H9 (cell line): ENCODE data around the gene SOX4. TPM values are rescaled to one million over a fixed set of nuclear protein-coding genes. Genes with fewer than 3 reads are reported as not detected.

Experiments
- DNase-seq: peaks from one replicate; pipeline ENCODE4 v3.0.0-alpha.2; 2017
- H2AFZ ChIP-seq: one replicate; pipeline ENCODE4 v1.6.1; 2013; ENCODE audit warnings: mild to moderate bottlenecking, low read length, control low read depth, moderate library complexity
- H2AK5ac ChIP-seq: 2 replicates; pipeline ENCODE4 v1.6.1; 2013; ENCODE audit warnings: low read length, control low read depth, mixed read lengths; ENCODE audit not compliant: insufficient read length
- H2BK120ac ChIP-seq: one replicate; pipeline ENCODE4 v1.6.1; 2013; ENCODE audit warnings: low read depth, mild to moderate bottlenecking, low read length, control low read depth, inconsistent platforms; ENCODE audit not compliant: poor library complexity, severe bottlenecking
- H2BK12ac ChIP-seq: 2 replicates; pipeline ENCODE4 v1.6.1; 2013; ENCODE audit warnings: low read length, control low read depth, mixed read lengths, low read depth; ENCODE audit not compliant: insufficient read length
- H2BK15ac ChIP-seq: 2 replicates; pipeline ENCODE4 v1.6.1; 2013; ENCODE audit warnings: low read depth, low read length, control low read depth
- H2BK20ac ChIP-seq: one replicate; pipeline ENCODE4 v1.6.1; 2013; ENCODE audit warnings: low read depth, mild to moderate bottlenecking, low read length, control low read depth, inconsistent platforms; ENCODE audit not compliant: poor library complexity, severe bottlenecking
- H2BK5ac ChIP-seq: 2 replicates; pipeline ENCODE4 v1.6.1; 2013; ENCODE audit warnings: low read length, control low read depth, mixed read lengths; ENCODE audit not compliant: insufficient read length
- H3K14ac ChIP-seq: 2 replicates; pipeline ENCODE4 v1.6.1; 2013; ENCODE audit warnings: low read length, control low read depth; ENCODE audit not compliant: insufficient read depth
- H3K18ac ChIP-seq: 2 replicates; pipeline ENCODE4 v1.6.1; 2013; ENCODE audit warnings: low read depth, mild to moderate bottlenecking, mixed read lengths, low read length, control low read depth; ENCODE audit not compliant: insufficient read length
- H3K23ac ChIP-seq: 2 replicates; pipeline ENCODE4 v1.6.1; 2013; ENCODE audit warnings: low read length, control low read depth, mixed read lengths, low read depth; ENCODE audit not compliant: insufficient read length
- H3K23me2 ChIP-seq: 2 replicates; pipeline ENCODE4 v1.6.1; 2013; ENCODE audit warnings: low read depth, mild to moderate bottlenecking, mixed read lengths, low read length, control low read depth; ENCODE audit not compliant: insufficient read length, poor library complexity, severe bottlenecking
- H3K27ac ChIP-seq: 2 replicates; pipeline ENCODE4 v1.5.1; 2013; ENCODE audit warnings: low read length, control low read depth, mixed read lengths, low read depth; ENCODE audit not compliant: insufficient read length
- H3K27me3 ChIP-seq: 2 replicates; pipeline ENCODE4 v1.6.1; 2013; ENCODE audit warnings: low read length, control low read depth, inconsistent platforms; ENCODE audit not compliant: insufficient read depth
- H3K4ac ChIP-seq: 2 replicates; pipeline ENCODE4 v1.6.1; 2013; ENCODE audit warnings: low read depth, mild to moderate bottlenecking, control low read depth, inconsistent platforms, low read length, moderate library complexity
- H3K4me1 ChIP-seq: 2 replicates; pipeline ENCODE4 v1.6.1; 2013; ENCODE audit warnings: low read length, control low read depth, inconsistent platforms; ENCODE audit not compliant: insufficient read depth
- H3K4me2 ChIP-seq: 2 replicates; pipeline ENCODE4 v1.6.1; 2013; ENCODE audit warnings: low read length, control low read depth, mixed read lengths; ENCODE audit not compliant: insufficient read length, insufficient read depth
- H3K56ac ChIP-seq: 2 replicates; pipeline ENCODE4 v1.6.1; 2013; ENCODE audit warnings: low read depth, mild to moderate bottlenecking, mixed read lengths, low read length, control low read depth; ENCODE audit not compliant: insufficient read length
- H3K79me1 ChIP-seq: 2 replicates; pipeline ENCODE4 v1.6.1; 2013; ENCODE audit warnings: low read depth, mild to moderate bottlenecking, moderate library complexity, low read length, control low read depth, inconsistent platforms; ENCODE audit not compliant: insufficient read depth, poor library complexity, severe bottlenecking
- H3K79me2 ChIP-seq: 2 replicates; pipeline ENCODE4 v1.6.1; 2013; ENCODE audit warnings: low read length, control low read depth, inconsistent platforms; ENCODE audit not compliant: insufficient read depth
- H3K9ac ChIP-seq: 2 replicates; pipeline ENCODE4 v1.6.1; 2013; ENCODE audit warnings: low read length, control low read depth, mixed read lengths; ENCODE audit not compliant: insufficient read length; ENCODE audit errors: extremely low read depth
- H3K9me3 ChIP-seq: one replicate; pipeline ENCODE4 v1.6.1; 2013; ENCODE audit warnings: low read depth, low read length, inconsistent platforms; ENCODE audit not compliant: control insufficient read depth
- H3T11ph ChIP-seq: one replicate; pipeline ENCODE4 v1.6.1; 2013; ENCODE audit warnings: mild to moderate bottlenecking, low read length, control low read depth, inconsistent platforms
- H4K20me1 ChIP-seq: one replicate; pipeline ENCODE4 v1.6.1; 2013; ENCODE audit not compliant: control insufficient read depth, insufficient read length, insufficient read depth
- H4K5ac ChIP-seq: 2 replicates; pipeline ENCODE4 v1.6.1; 2013; ENCODE audit warnings: low read depth, mild to moderate bottlenecking, mixed read lengths, low read length, control low read depth; ENCODE audit not compliant: insufficient read length
- H4K8ac ChIP-seq: replicated peaks from 2 replicates; pipeline ENCODE4 v1.6.1; 2013; ENCODE audit warnings: low read length, control low read depth, mixed read lengths, low read depth; ENCODE audit not compliant: insufficient read length
- H4K91ac ChIP-seq: 2 replicates; pipeline ENCODE4 v1.6.1; 2013; ENCODE audit warnings: low read depth, mild to moderate bottlenecking, moderate library complexity, mixed read lengths, low read length, control low read depth; ENCODE audit not compliant: insufficient read length
- H3K27ac Mint-ChIP-seq, 3 experiments: 2 replicates in 2 of 3; 3 replicates in 1 of 3; pipeline ENCODE4 v1.8.0; 2020 to 2021; ENCODE audit warnings: mixed read lengths in 3 of 3, mild to moderate bottlenecking in 1 of 3, moderate library complexity in 1 of 3
- H3K27me3 Mint-ChIP-seq: 2 replicates; pipeline ENCODE4 v1.8.0; 2021; ENCODE audit warnings: low read depth, mild to moderate bottlenecking, moderate library complexity, mixed read lengths
- H3K36me3 Mint-ChIP-seq, 3 experiments: 2 replicates in 2 of 3; 3 replicates in 1 of 3; pipeline ENCODE4 v1.8.0; 2020 to 2021; ENCODE audit warnings: low read depth in 3 of 3, mixed read lengths in 3 of 3; ENCODE audit not compliant: insufficient read depth in 1 of 3
- H3K4me1 Mint-ChIP-seq, 2 experiments: 2 replicates each; pipeline ENCODE4 v1.8.0; 2020; ENCODE audit warnings: mixed read lengths in 2 of 2
- H3K4me3 Mint-ChIP-seq, 2 experiments: 2 replicates in 1 of 2; 3 replicates in 1 of 2; pipeline ENCODE4 v1.8.0; 2020 to 2021; ENCODE audit warnings: mild to moderate bottlenecking in 2 of 2, mixed read lengths in 2 of 2, moderate library complexity in 1 of 2
- H3K9me3 Mint-ChIP-seq, 2 experiments: 2 replicates in 1 of 2; 3 replicates in 1 of 2; pipeline ENCODE4 v1.8.0; 2020; ENCODE audit warnings: mild to moderate bottlenecking in 2 of 2, mixed read lengths in 2 of 2, moderate library complexity in 1 of 2
- WGBS: extraction: QIAGEN DNeasy Blood & Tissue Kit; methylation state at CpG from one replicate; pipeline ENCODE4 v1.1.7; 2013; ENCODE audit warnings: missing lambda C conversion rate, low lambda C conversion rate, mixed read lengths; ENCODE audit not compliant: insufficient read length; ENCODE audit errors: extremely low coverage; 5-methylcytosine and 5-hydroxymethylcytosine counted together
- total RNA-seq: library from RNA; stranded (reverse); gene quantifications from 2 replicates; pipeline ENCODE4 v1.2.1, GENCODE V29; 2021
- TF ChIP-seq, protein P1 (sequence below): fragments of 200-600 bp; sonication (generic); conservative IDR thresholded peaks from 3 replicates; pipeline ENCODE4 v1.8.0; 2021; ENCODE audit warnings: antibody characterized with exemption, mild to moderate bottlenecking

The SOX4 gene
- total RNA-seq, 1 experiment from 2014 or later, result 108 TPM

- H3K27me3 Mint-ChIP-seq, result no peaks in the 10 kb centered on the region
- no peaks in the 10 kb centered on the region for H3K23me2 ChIP-seq
- H3K4me3 Mint-ChIP-seq, result no peak overlapping the region
- no peak overlapping the region for H4K8ac ChIP-seq
- no peak overlapping the region for H2BK15ac ChIP-seq
- no peaks in the 10 kb centered on the region for H3K4me1 Mint-ChIP-seq
- H3K27me3 ChIP-seq, result no peaks in the 10 kb centered on the region
- no CpG with 5 or more reads among the region's 5 CpGs for WGBS
- no peak overlapping the region for H3K14ac ChIP-seq
- no peak overlapping the region for H4K5ac ChIP-seq
- no peak overlapping the region for H2AFZ ChIP-seq
- H2BK20ac ChIP-seq, result no peak overlapping the region
- H3K4me2 ChIP-seq, result no peak overlapping the region
- no peak overlapping the region for H3K9ac ChIP-seq
- no peak overlapping the region for H3K23ac ChIP-seq
- no peak overlapping the region for H2AK5ac ChIP-seq
- no peaks in the 10 kb centered on the region for H4K20me1 ChIP-seq
- H2BK5ac ChIP-seq, result no peak overlapping the region
- no peak for DNase-seq
- TF ChIP-seq, protein P1, sequence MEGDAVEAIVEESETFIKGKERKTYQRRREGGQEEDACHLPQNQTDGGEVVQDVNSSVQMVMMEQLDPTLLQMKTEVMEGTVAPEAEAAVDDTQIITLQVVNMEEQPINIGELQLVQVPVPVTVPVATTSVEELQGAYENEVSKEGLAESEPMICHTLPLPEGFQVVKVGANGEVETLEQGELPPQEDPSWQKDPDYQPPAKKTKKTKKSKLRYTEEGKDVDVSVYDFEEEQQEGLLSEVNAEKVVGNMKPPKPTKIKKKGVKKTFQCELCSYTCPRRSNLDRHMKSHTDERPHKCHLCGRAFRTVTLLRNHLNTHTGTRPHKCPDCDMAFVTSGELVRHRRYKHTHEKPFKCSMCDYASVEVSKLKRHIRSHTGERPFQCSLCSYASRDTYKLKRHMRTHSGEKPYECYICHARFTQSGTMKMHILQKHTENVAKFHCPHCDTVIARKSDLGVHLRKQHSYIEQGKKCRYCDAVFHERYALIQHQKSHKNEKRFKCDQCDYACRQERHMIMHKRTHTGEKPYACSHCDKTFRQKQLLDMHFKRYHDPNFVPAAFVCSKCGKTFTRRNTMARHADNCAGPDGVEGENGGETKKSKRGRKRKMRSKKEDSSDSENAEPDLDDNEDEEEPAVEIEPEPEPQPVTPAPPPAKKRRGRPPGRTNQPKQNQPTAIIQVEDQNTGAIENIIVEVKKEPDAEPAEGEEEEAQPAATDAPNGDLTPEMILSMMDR, result no peak
- no peak overlapping the region for H3K27ac ChIP-seq
- H3K9me3 Mint-ChIP-seq, result peaks cover 10% of the 10 kb centered on the region in 2 experiments; a peak in 4 of 5 replicates
- no peaks in the 10 kb centered on the region for H3K79me1 ChIP-seq
- no peak overlapping the region for H3K4ac ChIP-seq
- 0 out of 7 replicates have a peak overlapping the region, but pooled peaks of 1 of the 3 experiments have one; percentile 11 for H3K27ac Mint-ChIP-seq
- no peak overlapping the region for H3K56ac ChIP-seq
- H3K36me3 Mint-ChIP-seq, result peaks cover 0 to 9% (median 3%) of the 10 kb centered on the region in 3 experiments; a peak in 4 of 7 replicates
- no peaks in the 10 kb centered on the region for H3K79me2 ChIP-seq
- H3K4me1 ChIP-seq, result no peaks in the 10 kb centered on the region
- H2BK120ac ChIP-seq, result no peak overlapping the region
- H3T11ph ChIP-seq, result no peak overlapping the region
- no peak overlapping the region for H4K91ac ChIP-seq
- H2BK12ac ChIP-seq, result no peak overlapping the region
- H3K18ac ChIP-seq, result no peak overlapping the region
- H3K9me3 ChIP-seq, result no peaks in the 10 kb centered on the region
Observed at GRCh38 chr6:21639316-21639715, 45.8 kb downstream of the SOX4 start.
